Muscle of leg (tissue), 11 donors: Measurements from ENCODE around the gene CSH2. TPM values are rescaled to one million over a fixed set of nuclear protein-coding genes. Genes with fewer than 3 reads are reported as not detected.
"Not testable (repeated sequence)": the region's sequence is repeated elsewhere in the genome, so short reads cannot be mapped to it uniquely, and the experiment has no call there.

Source experiments
- DNase-seq: peaks from one replicate; pipeline ENCODE4 v3.0.0; 2013
- H3K27ac ChIP-seq: one replicate; pipeline ENCODE4 v1.5.1; 2013; ENCODE audit warnings: mild to moderate bottlenecking, low read length, control low read depth
- H3K27me3 ChIP-seq: one replicate; pipeline ENCODE4 v1.6.1; 2013; ENCODE audit warnings: low read length; ENCODE audit not compliant: control insufficient read depth, insufficient read depth
- H3K36me3 ChIP-seq: one replicate; pipeline ENCODE4 v1.6.1; 2013; ENCODE audit warnings: low read length; ENCODE audit not compliant: control insufficient read depth, insufficient read depth
- H3K4me1 ChIP-seq: one replicate; pipeline ENCODE4 v1.6.1; 2013; ENCODE audit warnings: low read length; ENCODE audit not compliant: control insufficient read depth, insufficient read depth
- H3K4me3 ChIP-seq: one replicate; pipeline ENCODE4 v1.5.1; 2013; ENCODE audit warnings: low read length, control low read depth
- H3K9me3 ChIP-seq: replicated peaks from 2 replicates; pipeline ENCODE4 v1.6.1; 2013; ENCODE audit warnings: low read depth, low read length; ENCODE audit not compliant: control insufficient read depth
- WGBS: methylation state at CpG from one replicate; pipeline ENCODE4 v1.1.5; 2013; ENCODE audit warnings: missing lambda C conversion rate; ENCODE audit not compliant: insufficient coverage; 5-methylcytosine and 5-hydroxymethylcytosine counted together
- polyA plus RNA-seq, 8 donors: library from polyadenylated mRNA; unstranded; fragments of 120-200 nt; gene quantifications; one replicate each; pipeline versions ENCODE4 v1.2.1 to v1.2.3, GENCODE V29; 2013; ENCODE audit warnings: inconsistent platforms in 1 of 8, low replicate concordance in 1 of 8; ENCODE audit not compliant: insufficient read length in 8 of 8, insufficient read depth in 1 of 8
- total RNA-seq: library from RNA; stranded (reverse); fragments of 120-200 nt; gene quantifications from one replicate; pipeline ENCODE4 v1.2.4, GENCODE V29; 2013

CSH2 gene
- total and polyA plus RNA-seq, 9 donors, result 0.31 to 10.1 (median 3.5) TPM; not detected in 1

DNA sequence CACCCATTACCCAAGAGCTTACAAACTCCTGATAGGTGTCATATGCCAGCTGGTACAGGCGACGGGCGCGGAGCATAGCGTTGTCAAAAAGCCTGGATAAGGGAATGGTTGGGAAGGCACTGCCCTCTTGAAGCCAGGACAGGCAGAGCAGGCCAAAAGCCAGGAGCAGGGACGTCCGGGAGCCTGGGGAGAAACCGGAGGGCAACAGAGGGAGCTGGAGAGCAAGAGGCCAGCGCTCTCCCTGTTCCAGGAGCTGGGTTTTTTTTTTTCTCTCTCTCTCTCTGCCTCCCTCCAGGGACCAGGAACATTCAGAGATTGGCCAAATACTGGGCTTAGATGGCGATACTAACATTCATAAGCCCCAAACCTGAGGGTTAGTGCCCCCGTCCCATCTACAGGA, 7.9 kb upstream of the CSH2 start:
- not testable (repeated sequence) for H3K27me3 ChIP-seq, DNase-seq, H3K4me3 ChIP-seq, H3K9me3 ChIP-seq, H3K36me3 ChIP-seq, H3K27ac ChIP-seq, H3K4me1 ChIP-seq
- WGBS, result 38% methylated on average over 8 of the region's 11 CpGs

DNA sequence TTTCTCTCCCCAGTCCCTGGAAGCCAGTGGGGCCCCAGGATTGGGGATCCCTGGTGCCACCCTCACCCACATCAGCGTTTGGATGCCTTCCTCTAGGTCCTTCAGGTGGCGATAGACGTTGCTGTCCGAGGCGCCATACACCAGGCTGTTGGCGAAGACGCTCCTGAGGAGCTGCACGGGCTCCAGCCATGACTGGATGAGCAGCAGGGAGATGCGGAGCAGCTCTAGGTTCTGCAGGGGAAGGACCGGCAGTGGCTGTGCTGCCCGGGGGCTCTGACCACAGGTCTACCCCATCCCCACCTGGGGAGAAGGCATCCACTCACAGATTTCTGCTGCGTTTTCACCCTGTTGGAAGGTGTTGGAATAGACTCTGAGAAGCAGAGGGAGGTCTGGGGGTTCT, 7.2 kb upstream of the CSH2 start:
- 86% methylated on average over 8 of the region's 12 CpGs for WGBS
- Histone ChIP-seq H3K27me3 (no peaks in the 10 kb centered on the region), H3K27ac (no peak overlapping the region), H3K9me3 (no peaks in the 10 kb centered on the region), H3K4me1 (no peaks in the 10 kb centered on the region), H3K36me3 (no peaks in the 10 kb centered on the region), H3K4me3 (no peak overlapping the region)
- DNase-seq, result no peak

DNA sequence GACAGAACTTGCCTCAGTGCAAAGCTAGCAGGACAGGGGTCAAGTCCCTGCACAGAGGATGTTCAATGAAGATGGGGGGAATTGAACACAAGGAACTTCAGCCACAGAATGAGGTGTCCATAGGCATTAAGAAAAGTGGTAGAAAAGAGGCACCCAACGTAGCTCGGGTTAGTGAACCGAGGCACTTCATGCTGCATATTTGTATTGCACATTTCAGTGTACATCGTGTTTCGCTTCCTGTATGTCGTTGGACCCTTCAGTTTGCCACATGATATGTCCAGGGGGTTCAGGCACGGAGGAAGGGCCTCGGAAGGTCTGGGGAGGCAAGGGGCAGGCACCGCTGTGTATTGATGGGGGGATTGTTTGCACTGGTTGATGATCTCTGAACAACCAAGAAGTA, 4.9 kb upstream of the CSH2 start:
- not testable (repeated sequence) for H3K4me3 ChIP-seq, H3K36me3 ChIP-seq, DNase-seq, H3K27ac ChIP-seq, H3K4me1 ChIP-seq, H3K9me3 ChIP-seq, H3K27me3 ChIP-seq
- WGBS, result 79% methylated on average over 6 of the region's 9 CpGs

DNA sequence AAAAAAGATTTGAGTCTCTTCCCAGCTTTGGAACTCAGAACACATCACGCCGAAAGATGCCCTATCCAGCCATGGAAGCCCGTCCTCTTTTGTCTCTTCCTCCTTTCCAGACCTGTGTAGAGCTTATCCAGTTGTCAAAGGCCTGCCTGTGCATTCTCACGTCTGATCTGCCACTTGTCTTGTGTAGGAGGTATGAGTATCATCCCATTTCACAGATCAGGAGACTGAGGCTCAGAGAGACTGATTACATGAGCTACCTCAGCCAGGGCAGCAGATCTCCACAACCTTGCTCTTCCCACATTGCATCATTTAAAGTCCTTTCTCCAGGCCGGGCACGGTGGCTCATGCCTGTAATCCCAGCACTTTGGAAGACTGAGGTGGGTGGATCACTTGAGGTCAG, 1.2 kb upstream of the CSH2 start:
- H3K36me3 ChIP-seq, DNase-seq, H3K4me3 ChIP-seq, H3K27ac ChIP-seq, H3K4me1 ChIP-seq, H3K9me3 ChIP-seq, H3K27me3 ChIP-seq: not testable (repeated sequence)
- WGBS, result 100% methylated on average over 1 of the region's 6 CpGs

DNA sequence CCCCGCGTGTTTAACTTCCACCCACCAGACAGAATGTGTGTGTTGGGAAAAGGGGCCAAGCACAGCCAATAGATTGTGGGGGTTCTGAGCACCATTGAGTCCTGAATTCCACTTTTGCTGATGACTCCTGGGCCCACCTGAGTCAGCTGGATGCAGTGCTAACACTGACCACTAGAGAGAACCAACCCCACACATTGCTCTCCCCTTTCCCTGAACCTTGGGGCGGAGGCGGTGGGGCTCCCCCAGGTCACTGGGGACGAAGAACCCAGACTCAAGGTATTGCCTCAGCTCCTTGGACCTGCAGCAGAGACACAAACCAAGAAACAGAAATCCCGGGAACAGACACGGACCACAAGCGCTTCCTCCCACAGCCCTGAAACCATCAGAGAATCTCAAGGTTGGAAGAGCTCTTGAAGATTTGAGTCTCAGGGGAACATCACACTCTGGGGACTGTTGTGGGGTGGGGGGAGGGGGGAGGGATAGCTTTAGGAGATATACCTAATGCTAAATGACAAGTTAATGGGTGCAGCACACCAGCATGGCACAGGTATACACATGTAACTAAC, 667 bp upstream of the CSH2 start:
- WGBS, result no CpG with 5 or more reads among the region's 8 CpGs
- H3K4me1 ChIP-seq, H3K27ac ChIP-seq, H3K9me3 ChIP-seq, H3K36me3 ChIP-seq, H3K4me3 ChIP-seq, H3K27me3 ChIP-seq, DNase-seq: not testable (repeated sequence)

DNA sequence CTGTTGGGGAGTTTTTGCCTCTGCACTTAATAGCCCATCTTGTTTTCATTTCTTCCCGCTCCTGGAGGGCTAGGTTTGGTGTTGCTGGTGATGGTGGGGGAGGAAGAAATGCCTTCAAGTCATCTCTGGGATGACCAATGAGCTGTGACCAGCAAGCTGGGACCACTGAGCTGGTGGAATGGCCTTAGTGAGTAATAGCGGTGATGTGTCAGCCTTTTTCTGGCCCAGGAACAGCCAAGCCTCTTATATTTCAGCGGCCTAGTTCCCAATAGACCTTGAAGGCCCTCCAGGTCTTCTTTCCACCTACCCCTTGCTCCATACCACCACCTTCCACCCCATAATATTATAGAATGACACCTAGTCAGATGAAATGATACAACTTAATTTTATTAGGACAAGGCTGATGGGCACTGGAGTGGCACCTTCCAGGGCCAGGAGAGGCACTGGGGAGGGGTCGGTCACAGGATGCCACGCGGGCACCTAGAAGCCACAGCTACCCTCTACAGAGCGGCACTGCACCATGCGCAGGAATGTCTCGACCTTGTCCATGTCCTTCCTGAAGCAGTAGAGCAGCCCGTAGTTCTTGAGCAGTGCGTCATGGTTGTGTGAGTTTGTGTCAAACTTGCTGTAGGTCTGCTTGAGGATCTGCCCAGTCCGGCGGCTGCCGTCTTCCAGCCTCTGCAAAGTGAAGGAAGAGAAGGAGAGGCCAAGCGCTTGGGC, 1.7 kb downstream of the CSH2 start:
- not testable (repeated sequence) for H3K4me1 ChIP-seq, H3K27ac ChIP-seq, DNase-seq, H3K4me3 ChIP-seq, H3K36me3 ChIP-seq, H3K9me3 ChIP-seq, H3K27me3 ChIP-seq
- 100% methylated on average over 1 of the region's 15 CpGs for WGBS

DNA sequence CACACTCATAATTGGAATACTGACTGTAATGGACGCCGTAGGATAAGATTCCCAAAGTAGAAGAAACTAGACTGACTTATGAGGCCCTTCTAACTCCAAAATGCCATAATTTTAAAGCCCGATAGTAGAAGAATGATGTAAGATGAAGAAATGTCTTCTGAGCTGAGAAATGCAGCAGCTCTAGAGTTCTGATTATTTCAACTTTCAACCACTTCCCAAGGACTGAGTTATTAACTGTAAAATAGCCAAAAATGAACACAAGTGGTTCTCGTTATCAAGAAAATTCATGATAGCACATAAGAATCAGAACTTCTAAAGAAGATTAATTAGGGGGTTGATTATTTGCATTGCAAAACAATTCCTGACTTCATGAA, 3.2 kb downstream of the CSH2 start:
- not testable (repeated sequence) for DNase-seq, H3K27ac ChIP-seq, H3K4me1 ChIP-seq, H3K27me3 ChIP-seq, H3K36me3 ChIP-seq, H3K4me3 ChIP-seq, H3K9me3 ChIP-seq
- no CpG with 5 or more reads among the region's 4 CpGs for WGBS

DNA sequence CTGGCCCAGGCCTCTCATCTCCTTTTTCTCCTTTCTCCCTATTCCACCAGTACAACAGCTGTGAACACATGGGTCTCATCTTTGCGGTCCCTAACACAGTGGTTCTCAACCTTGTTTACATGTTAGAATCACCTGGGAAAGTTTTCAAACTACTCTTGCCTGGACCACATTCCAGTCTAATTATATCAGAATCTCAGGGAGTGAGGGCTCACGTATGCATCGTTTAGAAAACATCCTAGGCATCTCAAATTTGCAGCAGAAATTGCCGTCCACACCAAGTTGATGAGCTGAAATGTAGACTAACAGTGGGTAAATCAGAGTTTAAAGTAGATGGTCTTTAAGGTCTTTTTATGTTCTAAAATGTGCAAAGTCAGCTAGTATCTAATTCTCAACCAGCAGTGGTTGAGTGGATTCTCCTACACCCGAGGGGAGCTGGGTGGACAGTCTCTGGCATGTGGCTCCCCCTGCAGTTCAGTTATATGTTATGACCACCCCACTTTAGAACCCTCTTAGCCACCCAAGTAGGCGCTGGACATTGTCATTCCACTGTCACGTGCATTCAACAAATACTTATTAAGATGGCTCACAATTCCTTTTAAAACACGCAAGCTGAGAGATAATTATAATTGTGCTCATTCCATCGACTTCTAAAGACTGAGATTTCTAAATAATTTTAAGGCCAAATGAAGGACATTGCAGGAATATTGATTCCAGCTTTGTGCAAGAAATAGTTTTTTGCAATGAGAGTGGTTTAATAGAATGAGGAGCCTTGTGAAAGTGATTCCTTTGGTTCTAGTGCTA, 3.8 kb downstream of the CSH2 start:
- H3K4me3 ChIP-seq, H3K4me1 ChIP-seq, DNase-seq, H3K36me3 ChIP-seq, H3K27ac ChIP-seq, H3K9me3 ChIP-seq, H3K27me3 ChIP-seq: not testable (repeated sequence)
- 40% methylated on average over 1 of the region's 9 CpGs for WGBS

DNA sequence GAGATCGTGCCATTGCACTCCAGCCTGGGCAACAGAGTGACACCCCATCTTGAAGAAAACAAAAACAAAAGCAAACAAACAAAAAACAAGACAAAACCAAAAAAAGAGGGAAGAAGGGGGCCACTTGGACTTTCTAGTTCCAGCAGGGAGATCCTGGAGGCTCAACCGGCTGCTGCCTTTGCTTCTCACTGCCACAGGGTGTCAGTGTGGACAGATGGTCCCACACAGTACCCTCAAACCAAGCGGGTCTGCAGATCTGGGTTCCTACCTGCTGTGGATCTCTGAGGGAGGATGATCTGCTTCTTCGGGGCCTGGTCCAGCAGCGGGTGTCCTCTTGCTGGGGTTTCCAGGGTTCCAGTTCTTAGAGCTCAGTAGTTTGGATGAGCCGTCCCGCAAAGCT, 6.9 kb downstream of the CSH2 start:
- 33% methylated on average over 1 of the region's 7 CpGs for WGBS
- H3K27me3 ChIP-seq, H3K27ac ChIP-seq, H3K9me3 ChIP-seq, H3K36me3 ChIP-seq, H3K4me1 ChIP-seq, DNase-seq, H3K4me3 ChIP-seq: not testable (repeated sequence)

DNA sequence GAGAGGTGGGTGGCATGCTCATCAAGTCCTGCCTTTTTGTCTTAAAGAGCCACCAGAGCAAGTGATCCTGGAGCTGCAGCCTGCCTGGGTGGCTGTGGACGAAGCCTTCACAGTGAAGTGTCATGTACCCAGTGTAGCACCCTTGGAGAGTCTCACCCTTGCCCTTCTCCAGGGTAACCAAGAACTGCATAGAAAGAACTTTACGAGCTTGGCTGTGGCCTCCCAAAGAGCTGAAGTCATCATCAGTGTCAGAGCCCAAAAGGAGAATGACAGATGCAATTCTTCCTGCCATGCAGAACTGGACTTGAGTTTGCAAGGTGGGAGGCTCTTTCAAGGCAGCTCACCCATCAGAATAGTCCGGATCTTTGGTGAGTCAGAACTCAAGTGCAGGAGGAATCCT, 14.2 kb downstream of the CSH2 start:
- Histone ChIP-seq H3K27ac (no peak overlapping the region), H3K36me3 (no peaks in the 10 kb centered on the region), H3K4me3 (no peak overlapping the region), H3K4me1 (no peaks in the 10 kb centered on the region), H3K27me3 (peaks cover 2% of the 10 kb centered on the region), H3K9me3 (no peaks in the 10 kb centered on the region)
- DNase-seq, result no peak
- 58% methylated on average over 2 of the region's 3 CpGs for WGBS
